Keratinocyte (primary cell): ENCODE data around the gene NUDC.

Experiments used
- EZH2 ChIP-seq: IDR thresholded peaks from one replicate; pipeline ENCODE4 v1.6.1; 2012; ENCODE audit warnings: inconsistent platforms, mild to moderate bottlenecking, low read length, moderate library complexity
- TF ChIP-seq, protein P1 (sequence below), 3 experiments: IDR thresholded peaks in 1 of 3; conservative IDR thresholded peaks in 1 of 3; optimal IDR thresholded peaks in 1 of 3; 2 replicates in 2 of 3; 3 replicates in 1 of 3; pipeline versions ENCODE3 to v1.5.1; 2011; ENCODE audit warnings: low read length in 3 of 3, mild to moderate bottlenecking in 3 of 3, moderate library complexity in 2 of 3, control low read depth in 1 of 3, inconsistent platforms in 1 of 3; ENCODE audit not compliant: insufficient read depth in 2 of 3; ENCODE audit errors: extremely low read depth in 1 of 3

GRCh38 chr1:26950602-26951001 lies 29.1 kb downstream of the NUDC start:
- TF ChIP-seq, protein P1, sequence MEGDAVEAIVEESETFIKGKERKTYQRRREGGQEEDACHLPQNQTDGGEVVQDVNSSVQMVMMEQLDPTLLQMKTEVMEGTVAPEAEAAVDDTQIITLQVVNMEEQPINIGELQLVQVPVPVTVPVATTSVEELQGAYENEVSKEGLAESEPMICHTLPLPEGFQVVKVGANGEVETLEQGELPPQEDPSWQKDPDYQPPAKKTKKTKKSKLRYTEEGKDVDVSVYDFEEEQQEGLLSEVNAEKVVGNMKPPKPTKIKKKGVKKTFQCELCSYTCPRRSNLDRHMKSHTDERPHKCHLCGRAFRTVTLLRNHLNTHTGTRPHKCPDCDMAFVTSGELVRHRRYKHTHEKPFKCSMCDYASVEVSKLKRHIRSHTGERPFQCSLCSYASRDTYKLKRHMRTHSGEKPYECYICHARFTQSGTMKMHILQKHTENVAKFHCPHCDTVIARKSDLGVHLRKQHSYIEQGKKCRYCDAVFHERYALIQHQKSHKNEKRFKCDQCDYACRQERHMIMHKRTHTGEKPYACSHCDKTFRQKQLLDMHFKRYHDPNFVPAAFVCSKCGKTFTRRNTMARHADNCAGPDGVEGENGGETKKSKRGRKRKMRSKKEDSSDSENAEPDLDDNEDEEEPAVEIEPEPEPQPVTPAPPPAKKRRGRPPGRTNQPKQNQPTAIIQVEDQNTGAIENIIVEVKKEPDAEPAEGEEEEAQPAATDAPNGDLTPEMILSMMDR (optimal IDR thresholded peaks at IDR 0.05 in 1 of 3, IDR thresholded peaks at IDR 0.05 in 1 of 3, conservative IDR thresholded peaks at IDR 0.05 in 1 of 3; ENCODE audit: extremely low read depth in 1 of 3, insufficient read depth in 2 of 3, low read length in 3 of 3): no peak
- TF ChIP-seq EZH2: no peak
